Measurements from ENCODE around the gene VIPR1.

The VIPR1 gene

DNA sequence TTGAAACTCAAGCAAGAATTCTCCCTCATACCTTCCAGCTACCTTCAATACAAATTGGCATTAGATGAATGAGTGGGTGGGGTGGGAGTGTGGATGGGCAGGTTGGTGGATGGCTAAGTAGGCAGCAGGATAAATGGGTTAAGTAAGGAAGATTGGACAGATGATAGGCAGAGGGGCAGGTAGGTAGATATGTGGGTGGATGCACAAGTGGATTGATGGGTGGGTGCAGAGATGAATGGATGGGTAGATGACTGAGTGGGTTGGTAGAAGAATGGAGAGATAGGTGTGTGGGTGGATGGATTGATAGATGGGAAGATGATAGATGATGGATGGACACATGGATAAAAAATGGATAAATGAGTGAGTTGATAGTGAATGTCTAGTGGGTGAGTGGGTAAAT, 27.6 kb downstream of the VIPR1 start:
- Histone ChIP-seq H2AFZ (ENCODE audit: low read depth) (no peak overlapping the region), H3K9ac (no peak overlapping the region), H3K4me3 (IDR thresholded peaks at IDR 0.05; ENCODE audit: insufficient read depth, low read depth, low read length) (no peak overlapping the region), H4K20me1 (ENCODE audit: insufficient read depth) (no peaks in the 10 kb centered on the region), H3K79me2 (ENCODE audit: insufficient read depth, low read depth) (no peaks in the 10 kb centered on the region), H3K27me3 (ENCODE audit: insufficient read depth, low read depth) (no peaks in the 10 kb centered on the region), H3K27ac (no peak overlapping the region), H3K4me1 (ENCODE audit: low read depth, poor library complexity, severe bottlenecking) (no peaks in the 10 kb centered on the region), H3K36me3 (ENCODE audit: insufficient read depth) (no peaks in the 10 kb centered on the region), H3K4me2 (no peak overlapping the region)
- TF ChIP-seq, protein P1, sequence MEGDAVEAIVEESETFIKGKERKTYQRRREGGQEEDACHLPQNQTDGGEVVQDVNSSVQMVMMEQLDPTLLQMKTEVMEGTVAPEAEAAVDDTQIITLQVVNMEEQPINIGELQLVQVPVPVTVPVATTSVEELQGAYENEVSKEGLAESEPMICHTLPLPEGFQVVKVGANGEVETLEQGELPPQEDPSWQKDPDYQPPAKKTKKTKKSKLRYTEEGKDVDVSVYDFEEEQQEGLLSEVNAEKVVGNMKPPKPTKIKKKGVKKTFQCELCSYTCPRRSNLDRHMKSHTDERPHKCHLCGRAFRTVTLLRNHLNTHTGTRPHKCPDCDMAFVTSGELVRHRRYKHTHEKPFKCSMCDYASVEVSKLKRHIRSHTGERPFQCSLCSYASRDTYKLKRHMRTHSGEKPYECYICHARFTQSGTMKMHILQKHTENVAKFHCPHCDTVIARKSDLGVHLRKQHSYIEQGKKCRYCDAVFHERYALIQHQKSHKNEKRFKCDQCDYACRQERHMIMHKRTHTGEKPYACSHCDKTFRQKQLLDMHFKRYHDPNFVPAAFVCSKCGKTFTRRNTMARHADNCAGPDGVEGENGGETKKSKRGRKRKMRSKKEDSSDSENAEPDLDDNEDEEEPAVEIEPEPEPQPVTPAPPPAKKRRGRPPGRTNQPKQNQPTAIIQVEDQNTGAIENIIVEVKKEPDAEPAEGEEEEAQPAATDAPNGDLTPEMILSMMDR (conservative IDR thresholded peaks at IDR 0.05; ENCODE audit: low read depth, low read length): no peak

GRCh38 chr3:42531470-42531869, 29.0 kb downstream of the VIPR1 start:
- Histone ChIP-seq H3K27me3 (ENCODE audit: insufficient read depth, low read depth) (no peaks in the 10 kb centered on the region), H3K36me3 (ENCODE audit: insufficient read depth) (no peaks in the 10 kb centered on the region), H3K9ac (no peak overlapping the region), H3K27ac (no peak overlapping the region), H3K4me2 (no peak overlapping the region), H3K79me2 (ENCODE audit: insufficient read depth, low read depth) (no peaks in the 10 kb centered on the region), H3K4me3 (IDR thresholded peaks at IDR 0.05; ENCODE audit: insufficient read depth, low read depth, low read length) (no peak overlapping the region), H3K4me1 (ENCODE audit: low read depth, poor library complexity, severe bottlenecking) (no peaks in the 10 kb centered on the region), H2AFZ (ENCODE audit: low read depth) (no peak overlapping the region), H4K20me1 (ENCODE audit: insufficient read depth) (no peaks in the 10 kb centered on the region)
- TF ChIP-seq, protein P1 (conservative IDR thresholded peaks at IDR 0.05; ENCODE audit: low read depth, low read length): no peak

GRCh38 chr3:42532229-42532628, 29.8 kb downstream of the VIPR1 start:
- Histone ChIP-seq H3K27me3 (ENCODE audit: insufficient read depth, low read depth) (no peaks in the 10 kb centered on the region), H3K79me2 (ENCODE audit: insufficient read depth, low read depth) (no peaks in the 10 kb centered on the region), H3K4me3 (IDR thresholded peaks at IDR 0.05; ENCODE audit: insufficient read depth, low read depth, low read length) (no peak overlapping the region), H3K27ac (no peak overlapping the region), H4K20me1 (ENCODE audit: insufficient read depth) (no peaks in the 10 kb centered on the region), H3K9ac (no peak overlapping the region), H3K4me2 (no peak overlapping the region), H2AFZ (ENCODE audit: low read depth) (no peak overlapping the region), H3K36me3 (ENCODE audit: insufficient read depth) (no peaks in the 10 kb centered on the region), H3K4me1 (ENCODE audit: low read depth, poor library complexity, severe bottlenecking) (no peaks in the 10 kb centered on the region)
- TF ChIP-seq, protein P1 (conservative IDR thresholded peaks at IDR 0.05; ENCODE audit: low read depth, low read length): no peak

DNA sequence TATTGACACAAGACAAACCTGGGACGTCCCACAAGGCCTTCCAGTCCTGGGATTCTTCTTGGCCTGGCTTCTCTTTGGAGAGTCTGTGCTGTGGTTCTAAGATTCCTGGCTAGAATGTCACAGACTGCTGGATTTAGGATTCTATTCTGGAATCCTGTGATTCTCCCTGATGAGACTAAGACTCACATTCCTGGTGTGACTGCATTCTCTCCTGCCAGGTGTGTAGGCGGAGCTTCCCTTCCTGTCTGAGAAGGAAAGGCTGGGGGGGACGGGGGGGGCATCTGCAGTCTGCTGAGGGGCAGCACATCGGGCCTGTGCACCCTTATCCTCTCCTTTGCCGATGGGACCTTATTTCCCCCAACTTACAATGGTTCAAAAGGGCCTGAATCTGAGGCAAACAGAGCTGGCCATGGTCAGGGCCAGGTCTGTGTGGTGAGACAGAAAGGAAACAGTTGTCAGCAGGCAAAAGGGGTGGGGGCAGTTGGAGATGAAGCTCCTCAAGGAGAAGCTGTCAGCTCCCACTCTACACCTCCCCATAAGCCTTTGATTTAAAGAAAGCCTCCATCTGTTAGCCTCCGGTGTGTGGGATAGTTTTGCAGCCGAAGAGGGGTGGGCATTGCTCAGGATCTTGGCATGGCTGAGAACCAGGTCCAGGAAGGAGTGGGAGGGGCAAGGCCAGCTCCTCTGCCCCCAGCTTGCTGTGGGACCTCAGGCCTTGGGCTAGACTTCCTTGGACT, 30.9 kb downstream of the VIPR1 start:
- H3K27ac ChIP-seq: no peak overlapping the region
- no peaks in the 10 kb centered on the region for H3K79me2 ChIP-seq (ENCODE audit: insufficient read depth, low read depth)
- no peak overlapping the region for H3K4me2 ChIP-seq
- no peaks in the 10 kb centered on the region for H3K36me3 ChIP-seq (ENCODE audit: insufficient read depth)
- no peaks in the 10 kb centered on the region for H3K27me3 ChIP-seq (ENCODE audit: insufficient read depth, low read depth)
- no peak overlapping the region for H3K9ac ChIP-seq
- no peak overlapping the region for H2AFZ ChIP-seq (ENCODE audit: low read depth)
- no peak overlapping the region for H3K4me3 ChIP-seq (IDR thresholded peaks at IDR 0.05; ENCODE audit: insufficient read depth, low read depth, low read length)
- TF ChIP-seq, protein P1 (conservative IDR thresholded peaks at IDR 0.05; ENCODE audit: low read depth, low read length): no peak
- H4K20me1 ChIP-seq (ENCODE audit: insufficient read depth): no peaks in the 10 kb centered on the region
- no peaks in the 10 kb centered on the region for H3K4me1 ChIP-seq (ENCODE audit: low read depth, poor library complexity, severe bottlenecking)

Data from KMS-11 (cell line).